GM18526 (cell line): ENCODE results near the gene RNF225.

Source experiments
- POLR2A ChIP-seq: IDR thresholded peaks from 3 replicates; pipeline ENCODE4 v1.6.1; 2011; ENCODE audit not compliant: insufficient read length; ENCODE audit errors: extremely low read depth

RNF225 gene

GRCh38 chr19:58395979-58396627 is 647 bp downstream of the RNF225 start:
- no peak for TF ChIP-seq POLR2A

GRCh38 chr19:58396691-58397532 is 1.5 kb downstream of the RNF225 start:
- no peak for TF ChIP-seq POLR2A

- TF ChIP-seq POLR2A: no peak
Measured at GRCh38 chr19:58397533-58398037, 2.1 kb downstream of the RNF225 start.

GRCh38 chr19:58398087-58398486 is 2.6 kb downstream of the RNF225 start:
- no peak for TF ChIP-seq POLR2A

GRCh38 chr19:58398545-58398944 is 3.1 kb downstream of the RNF225 start:
- no peak for TF ChIP-seq POLR2A

GRCh38 chr19:58399903-58400302 is 4.4 kb downstream of the RNF225 start:
- no peak for TF ChIP-seq POLR2A

- TF ChIP-seq POLR2A: no peak
Measured at GRCh38 chr19:58400316-58400915, 5.0 kb downstream of the RNF225 start.

- peak; percentile 84 for TF ChIP-seq POLR2A
Measured at GRCh38 chr19:58400916-58401839, 5.7 kb downstream of the RNF225 start.

- no peak for TF ChIP-seq POLR2A
Measured at GRCh38 chr19:58401840-58402421, 6.5 kb downstream of the RNF225 start.

GRCh38 chr19:58406818-58407657 is 11.6 kb downstream of the RNF225 start:
- no peak for TF ChIP-seq POLR2A

GRCh38 chr19:58407658-58408151 is 12.2 kb downstream of the RNF225 start:
- no peak for TF ChIP-seq POLR2A

- peak; percentile 85 for TF ChIP-seq POLR2A
Measured at GRCh38 chr19:58408152-58409009, 12.9 kb downstream of the RNF225 start, which contains the start of gene ZNF584. Gene ZNF584 (plus strand): TSS chr19:58408649. CDS start chr19:58409148, 499 bp downstream.
